H1 (cell line): ENCODE measurements around the gene MLH3. TPM values are rescaled to one million over a fixed set of nuclear protein-coding genes. Genes with fewer than 3 reads are reported as not detected.

Experiments
- ATF3 ChIP-seq: IDR thresholded peaks from 2 replicates; pipeline ENCODE4 v1.6.1; 2011; ENCODE audit warnings: low read depth, mild to moderate bottlenecking, low read length; ENCODE audit not compliant: insufficient read depth
- polyA plus RNA-seq, 7 experiments: library from polyadenylated mRNA; depleted of rRNA in 3 of 7; stranded (reverse) in 5 of 7; unstranded in 2 of 7; fragments of >200 nt in 5 of 7; fragments of 200-250 nt in 2 of 7; gene quantifications; 1 replicate in 5 of 7; 2 replicates in 1 of 7; 4 replicates in 1 of 7; pipeline versions ENCODE4 v1.2.1 to v1.2.3, GENCODE V29; 2011 to 2013; ENCODE audit warnings: missing spikeins in 2 of 7, mixed read lengths in 2 of 7
- total RNA-seq: library from RNA; stranded (reverse); fragmentation: NEBNext Ultra II Directional; extraction: Animal tissue kit (Norgen Biotek cat#: 25700); gene quantifications from 2 replicates; pipeline ENCODE4 v1.2.1, GENCODE V29; 2021

Gene MLH3
- total and polyA plus RNA-seq, 2 of the 8 experiments (the other 6 are each of a cell fraction or from before 2014, with no cell fraction given) = 9.3 to 20.1 TPM

DNA sequence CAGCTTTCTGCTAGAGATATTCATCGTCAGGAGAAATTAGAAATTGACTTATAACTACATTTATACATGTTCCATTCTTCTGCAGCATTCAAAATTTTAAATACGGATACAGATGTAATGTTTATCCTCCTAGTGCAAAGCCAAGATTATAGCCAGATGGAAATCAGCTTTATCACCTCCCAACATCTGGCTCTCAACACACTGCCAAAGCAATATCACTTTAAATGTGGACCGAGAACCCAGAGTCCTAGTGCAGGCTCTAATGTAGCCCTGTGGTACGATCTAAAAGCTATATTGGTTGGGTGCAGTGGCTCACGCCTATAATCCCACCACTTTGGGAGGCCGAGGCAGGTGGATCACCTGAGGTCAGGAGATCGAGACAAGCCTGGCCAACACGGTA, 6.5 kb downstream of the MLH3 start (continued):
- TF ChIP-seq ATF3 = no peak
- TF ChIP-seq, all 59 proteins: peak for 0
